Ovary (tissue), 9 donors: ENCODE results near the gene TIGD4. TPM values are rescaled to one million over a fixed set of nuclear protein-coding genes. Genes with fewer than 3 reads are reported as not detected.

ENCODE experiments used
- DNase-seq, 5 donors: peaks; one replicate each; pipeline ENCODE4 v3.0.0-alpha.2; 2019 to 2020
- H3K27ac ChIP-seq, 2 donors: fragments of 200-600 bp; one replicate each; pipeline versions ENCODE4 v1.5.1 to v1.8.0; 2019 to 2022
- H3K27me3 ChIP-seq: fragments of 200-600 bp; one replicate; pipeline ENCODE4 v1.8.0; 2022
- H3K36me3 ChIP-seq: fragments of 200-600 bp; sonication (generic); one replicate; pipeline ENCODE4 v1.5.1; 2019
- H3K4me1 ChIP-seq: one replicate; pipeline ENCODE4 v1.8.1; 2013; ENCODE audit warnings: mild to moderate bottlenecking, moderate library complexity; ENCODE audit not compliant: insufficient read depth
- H3K4me3 ChIP-seq: fragments of 200-600 bp; sonication (generic); one replicate; pipeline ENCODE4 v1.5.1; 2017
- H3K9me3 ChIP-seq, 2 donors: fragments of 200-600 bp in 1 of 2; sonication (generic) in 1 of 2; one replicate each; pipeline versions ENCODE4 v1.5.1 to v1.8.1; 2013 to 2019; ENCODE audit warnings: mild to moderate bottlenecking in 1 of 2, moderate library complexity in 1 of 2
- CTCF ChIP-seq, 3 donors: fragments of 450-650 bp in 2 of 3; fragments of 200-600 bp in 1 of 3; IDR thresholded peaks; one replicate each; pipeline versions ENCODE4 v1.5.1 to v1.8.0; 2016 to 2022; ENCODE audit warnings: antibody characterized with exemption in 3 of 3, mild to moderate bottlenecking in 1 of 3
- EP300 ChIP-seq: sonication (generic); formaldehyde crosslinking; IDR thresholded peaks from one replicate; pipeline ENCODE4 v1.6.1; 2017; ENCODE audit warnings: antibody characterized with exemption
- POLR2A ChIP-seq: fragments of 450-650 bp; IDR thresholded peaks from one replicate; pipeline ENCODE4 v1.6.1; 2017; ENCODE audit warnings: antibody characterized with exemption, mild to moderate bottlenecking, moderate library complexity
- WGBS, 3 donors: extraction: QIAGEN DNeasy Blood & Tissue Kit in 1 of 3; methylation state at CpG; one replicate each; pipeline versions ENCODE4 v1.1.5 to v1.1.7; 2013 to 2017; 5-methylcytosine and 5-hydroxymethylcytosine counted together
- intact Hi-C, 4 donors: fragments of 100-400 bp; cut with DNase I; formaldehyde crosslinking; loops; one replicate each; pipeline versions ENCODE4 v1.11.0 to v1.15.1; 2022 to 2023
- polyA plus RNA-seq, 2 donors: library from polyadenylated mRNA; stranded (reverse); fragments of 200-250 nt in 1 of 2; fragments of 350-450 nt in 1 of 2; fragmentation: Illumina TruSeq in 1 of 2; extraction: RNeasy Lipid Tissue Mini Kit (QIAGEN cat#74804) in 1 of 2; gene quantifications; one replicate each; pipeline ENCODE4 v1.2.3, GENCODE V29; 2013 to 2014
- total RNA-seq, 7 donors: library from RNA; depleted of rRNA in 2 of 7; stranded (reverse); fragments of >200 nt in 2 of 7; fragmentation: NEBNext Ultra II Directional in 3 of 7; extraction: Animal tissue kit (Norgen Biotek cat#: 25700) in 3 of 7; gene quantifications; one replicate each; pipeline versions ENCODE4 v1.1.0 to v1.2.4, GENCODE V29; 2016 to 2023
- donor health status: DM: no; HTN: no; CAD: no; lungs with moderate emphysema.
- donor health status: DM: no; HTN: no; CAD: no.
- donor health status: Bipolar disorder and iron deficiency.
- donor health status: DM: yes; HTN: yes; CAD: no.
- donor health status: DM: no; HTN: no; CAD: no.
- donor health status: DM: yes; HTN: yes; CAD: no.

Gene TIGD4
- total and polyA plus RNA-seq, 9 donors = 0.23 to 1.1 (median 0.58) TPM

GRCh38 chr4:152803541-152803940, 24.0 kb upstream of the TIGD4 start:
- WGBS, 3 donors = 80 to 85% (median 81%) methylated on average over 1 of the region's 1 CpG
- Histone ChIP-seq H3K9me3 (no peaks in the 10 kb centered on the region), H3K4me1 (peaks cover 5% of the 10 kb centered on the region), H3K36me3 (no peaks in the 10 kb centered on the region), H3K4me3 (no peak overlapping the region), H3K27ac (no peak overlapping the region), H3K27me3 (no peaks in the 10 kb centered on the region)
- no peak for TF ChIP-seq POLR2A
- no peak for TF ChIP-seq CTCF (IDR thresholded peaks at IDR 0.05)
- TF ChIP-seq EP300 = no peak
- no peak for DNase-seq
- intact Hi-C loops = no loop called here

DNA sequence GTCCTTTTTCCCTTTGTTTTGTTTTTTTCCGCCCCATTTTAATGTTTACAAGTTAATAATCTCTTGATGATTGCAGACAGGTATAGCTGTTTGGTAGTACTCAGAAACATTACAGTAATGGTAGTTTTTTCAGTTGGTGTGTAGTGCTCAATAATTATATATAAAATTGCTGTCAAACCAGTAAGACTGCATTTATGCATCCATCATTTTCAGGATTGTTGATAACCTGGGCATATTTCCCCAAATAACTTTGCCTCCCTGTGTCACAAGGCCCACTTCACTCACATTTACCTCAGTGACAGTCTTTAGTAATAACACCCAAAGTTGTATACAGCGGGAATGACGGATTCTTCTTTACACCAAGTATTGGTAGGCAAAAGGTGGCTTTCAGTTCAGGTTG, 16.4 kb upstream of the TIGD4 start:
- Histone ChIP-seq H3K27me3 (no peaks in the 10 kb centered on the region), H3K36me3 (no peaks in the 10 kb centered on the region), H3K9me3 (no peaks in the 10 kb centered on the region), H3K4me1 (no peaks in the 10 kb centered on the region), H3K4me3 (no peak overlapping the region), H3K27ac (no peak overlapping the region)
- intact Hi-C loops = no loop called here
- TF ChIP-seq EP300 (no peak), POLR2A (no peak), CTCF (IDR thresholded peaks at IDR 0.05) (no peak)
- no peak for DNase-seq
- WGBS, 3 donors = 97 to 100% (median 98%) methylated on average over 3 of the region's 3 CpGs

DNA sequence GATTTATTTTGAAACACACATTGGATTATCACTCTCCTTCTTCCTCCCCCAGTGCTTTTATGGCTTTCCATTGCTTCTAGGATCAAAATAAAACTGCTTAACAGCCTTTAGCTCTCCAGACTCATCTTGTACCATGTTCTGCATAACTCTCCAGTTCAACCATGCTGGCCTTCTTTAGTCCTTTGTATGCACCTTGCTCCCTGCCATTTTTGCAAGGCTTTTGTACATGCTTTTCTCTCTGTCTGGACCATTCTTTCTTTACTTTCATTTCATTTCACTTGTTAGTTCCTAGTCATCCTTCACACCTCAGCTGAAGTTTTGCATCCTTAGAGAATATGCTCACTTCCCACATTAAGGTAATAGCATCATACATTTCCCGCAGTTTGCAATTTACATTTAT, 7.1 kb upstream of the TIGD4 start:
- TF ChIP-seq POLR2A (no peak), CTCF (IDR thresholded peaks at IDR 0.05) (no peak), EP300 (no peak)
- H3K27me3 ChIP-seq = no peaks in the 10 kb centered on the region
- peaks cover 1% of the 10 kb centered on the region for H3K4me1 ChIP-seq
- H3K4me3 ChIP-seq = no peak overlapping the region
- no peaks in the 10 kb centered on the region for H3K9me3 ChIP-seq
- no peak for DNase-seq
- H3K27ac ChIP-seq = no peak overlapping the region
- intact Hi-C loops = no loop called here
- no peaks in the 10 kb centered on the region for H3K36me3 ChIP-seq
- WGBS, 3 donors = 95 to 98% (median 97%) methylated on average over 1 of the region's 1 CpG

- no peak for DNase-seq
- 40 to 43% (median 43%) methylated on average over 3 of the region's 3 CpGs for WGBS, 3 donors
- Histone ChIP-seq H3K4me3 (no peak overlapping the region), H3K9me3 (no peaks in the 10 kb centered on the region), H3K27ac (no peak overlapping the region), H3K36me3 (no peaks in the 10 kb centered on the region), H3K27me3 (no peaks in the 10 kb centered on the region), H3K4me1 (peaks cover 1% of the 10 kb centered on the region)
- intact Hi-C loops = no loop called here
- TF ChIP-seq CTCF (IDR thresholded peaks at IDR 0.05) (no peak), EP300 (no peak)
Observed at GRCh38 chr4:152785639-152786615, 6.4 kb upstream of the TIGD4 start.
